Measurements from ENCODE around the gene KIAA1210.
"Not testable (repeated sequence)": the region's sequence is repeated elsewhere in the genome, so short reads cannot be mapped to it uniquely, and the experiment has no call there.

KIAA1210 gene

DNA sequence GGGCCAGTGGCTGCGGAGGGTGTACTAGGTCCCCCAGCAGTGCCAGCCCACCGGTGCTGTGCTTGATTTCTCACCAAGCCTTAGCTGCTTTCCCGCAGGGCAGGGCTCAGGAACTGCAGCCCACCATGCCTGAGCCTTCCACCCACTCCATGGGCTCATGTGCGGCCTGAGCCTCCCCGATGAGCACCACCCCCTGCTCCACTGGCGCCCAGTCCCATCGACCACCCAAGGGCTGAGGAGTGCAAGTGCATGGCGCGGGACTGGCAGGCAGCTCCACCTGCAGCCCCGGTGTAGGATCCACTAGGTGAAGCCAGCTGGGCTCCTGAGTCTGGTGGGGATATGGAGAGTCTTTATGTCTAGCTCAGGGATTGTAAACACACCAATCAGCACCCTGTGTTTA, 98.0 kb downstream of the KIAA1210 start:
- not testable (repeated sequence) for DNase-seq

DNA sequence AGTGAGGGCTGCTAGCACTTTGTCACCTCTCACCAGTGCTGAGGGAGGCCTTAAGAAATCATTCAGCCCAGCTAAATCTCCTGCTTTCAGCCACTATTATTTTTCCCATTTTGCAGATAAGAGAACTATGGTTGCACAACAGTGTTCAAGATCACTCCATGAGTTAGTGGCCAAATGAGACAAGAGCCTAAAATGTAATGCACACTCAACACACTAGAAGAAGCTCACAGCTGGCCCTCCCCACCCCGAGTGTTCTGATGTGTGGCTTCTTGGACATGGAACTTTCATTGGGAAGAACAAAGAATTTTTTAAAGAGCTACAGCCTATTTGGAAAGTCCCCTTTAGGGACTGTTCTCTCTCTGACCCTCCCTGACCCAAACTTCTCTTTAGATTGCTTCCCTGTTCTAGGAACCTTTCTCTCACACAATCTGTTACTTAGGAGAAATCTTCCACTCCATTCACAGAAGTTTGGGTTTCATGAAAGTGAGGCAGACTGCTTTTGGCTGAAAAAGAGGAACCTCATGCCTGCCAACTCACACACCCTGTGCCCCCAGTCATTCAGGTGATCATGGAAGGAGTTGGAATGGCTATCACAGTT, 98.8 kb downstream of the KIAA1210 start:
- no peak for DNase-seq

Data from NCI-H1105 (cell line).